Activated naive CD8-positive, alpha-beta T cell treated with anti-CD3 and anti-CD28 coated beads, Interleukin-2, amount 50 U/mL, for 24 hours (primary cell): ENCODE results near the gene MOB4.
A peak's percentile ranks its signal among the peaks of the same experiment; 100 is the strongest.
"Not testable (repeated sequence)": the region's sequence is repeated elsewhere in the genome, so short reads cannot be mapped to it uniquely, and the experiment has no call there.

Experiments
- ATAC-seq: fragments of 150-1000 bp; cut with Tn5 transposase; one replicate; pipeline ENCODE4 v1.10.0; 2021
- DNase-seq: peaks from one replicate; pipeline ENCODE4 v3.0.0; 2021
- H3K27ac Mint-ChIP-seq: one replicate; pipeline ENCODE4 v1.8.0; 2021; ENCODE audit warnings: mild to moderate bottlenecking, mixed read lengths
- H3K27me3 Mint-ChIP-seq: one replicate; pipeline ENCODE4 v1.8.0; 2021; ENCODE audit warnings: mixed read lengths
- H3K36me3 Mint-ChIP-seq: one replicate; pipeline ENCODE4 v1.8.0; 2021; ENCODE audit warnings: low read depth, mixed read lengths
- H3K4me1 Mint-ChIP-seq: one replicate; pipeline ENCODE4 v1.8.0; 2021; ENCODE audit warnings: mixed read lengths
- H3K4me3 Mint-ChIP-seq: one replicate; pipeline ENCODE4 v1.8.0; 2021; ENCODE audit warnings: mild to moderate bottlenecking, moderate library complexity, mixed read lengths
- H3K9me3 Mint-ChIP-seq: one replicate; pipeline ENCODE4 v1.8.0; 2021; ENCODE audit warnings: mixed read lengths

The MOB4 gene

GRCh38 chr2:197548582-197548981 lies 32.7 kb downstream of the MOB4 start:
- Mint-ChIP-seq H3K4me1 (peaks cover 2% of the 10 kb centered on the region), H3K4me3 (no peak overlapping the region), H3K27me3 (no peaks in the 10 kb centered on the region), H3K36me3 (peaks cover 29% of the 10 kb centered on the region), H3K27ac (no peak overlapping the region), H3K9me3 (no peaks in the 10 kb centered on the region)
- ATAC-seq, result no peak
- DNase-seq, result no peak

GRCh38 chr2:197551260-197551659 lies 35.4 kb downstream of the MOB4 start:
- not testable (repeated sequence) for H3K9me3 Mint-ChIP-seq, H3K27me3 Mint-ChIP-seq, DNase-seq, ATAC-seq, H3K27ac Mint-ChIP-seq, H3K4me3 Mint-ChIP-seq, H3K4me1 Mint-ChIP-seq
- peaks cover 26% of the 10 kb centered on the region for H3K36me3 Mint-ChIP-seq

- H3K4me1 Mint-ChIP-seq, result peaks cover 3% of the 10 kb centered on the region
- no peaks in the 10 kb centered on the region for H3K9me3 Mint-ChIP-seq
- no peak overlapping the region for H3K4me3 Mint-ChIP-seq
- H3K27ac Mint-ChIP-seq, result no peak overlapping the region
- DNase-seq (no peak), ATAC-seq (no peak)
- H3K36me3 Mint-ChIP-seq, result peaks cover 20% of the 10 kb centered on the region
- no peaks in the 10 kb centered on the region for H3K27me3 Mint-ChIP-seq
These were observed 39.6 kb downstream of the MOB4 start for GRCh38 chr2:197555467-197555866.

GRCh38 chr2:197556456-197556855 lies 40.6 kb downstream of the MOB4 start:
- Mint-ChIP-seq H3K9me3 (no peaks in the 10 kb centered on the region), H3K27me3 (no peaks in the 10 kb centered on the region), H3K4me3 (no peak overlapping the region), H3K36me3 (peaks cover 17% of the 10 kb centered on the region), H3K27ac (peak overlapping the region; percentile 73), H3K4me1 (peaks cover 3% of the 10 kb centered on the region)
- ATAC-seq (no peak), DNase-seq (no peak)

GRCh38 chr2:197558393-197558792 lies 42.5 kb downstream of the MOB4 start:
- H3K36me3 Mint-ChIP-seq, result peaks cover 22% of the 10 kb centered on the region
- ATAC-seq, result no peak
- peaks cover 3% of the 10 kb centered on the region for H3K4me1 Mint-ChIP-seq

GRCh38 chr2:197559681-197560080 lies 43.8 kb downstream of the MOB4 start:
- peaks cover 26% of the 10 kb centered on the region for H3K36me3 Mint-ChIP-seq
- H3K4me1 Mint-ChIP-seq, result peaks cover 3% of the 10 kb centered on the region
- no peaks in the 10 kb centered on the region for H3K27me3 Mint-ChIP-seq
- DNase-seq (no peak), ATAC-seq (no peak)
- no peak overlapping the region for H3K4me3 Mint-ChIP-seq
- H3K9me3 Mint-ChIP-seq, result no peaks in the 10 kb centered on the region
- no peak overlapping the region for H3K27ac Mint-ChIP-seq

More at GRCh38 chr2:197558393-197558792, 42.5 kb downstream of the MOB4 start:
- H3K4me3 Mint-ChIP-seq, result no peak overlapping the region
- DNase-seq, result no peak
- H3K27ac Mint-ChIP-seq, result no peak overlapping the region
- no peaks in the 10 kb centered on the region for H3K27me3 Mint-ChIP-seq
- no peaks in the 10 kb centered on the region for H3K9me3 Mint-ChIP-seq

- no peaks in the 10 kb centered on the region for H3K9me3 Mint-ChIP-seq
- DNase-seq (no peak), ATAC-seq (no peak)
- no peaks in the 10 kb centered on the region for H3K27me3 Mint-ChIP-seq
- H3K27ac Mint-ChIP-seq, result no peak overlapping the region
- H3K4me1 Mint-ChIP-seq, result peaks cover 3% of the 10 kb centered on the region
- H3K36me3 Mint-ChIP-seq, result peaks cover 27% of the 10 kb centered on the region
- no peak overlapping the region for H3K4me3 Mint-ChIP-seq
These were observed 44.3 kb downstream of the MOB4 start for GRCh38 chr2:197560146-197560665.

GRCh38 chr2:197571627-197572271 lies 55.9 kb downstream of the MOB4 start:
- Mint-ChIP-seq H3K9me3 (peaks cover 15% of the 10 kb centered on the region), H3K4me1 (no peaks in the 10 kb centered on the region), H3K27ac (no peak overlapping the region), H3K36me3 (peaks cover 25% of the 10 kb centered on the region), H3K27me3 (no peaks in the 10 kb centered on the region), H3K4me3 (no peak overlapping the region)
- no peak for DNase-seq
- ATAC-seq, result no peak

GRCh38 chr2:197573608-197574007 lies 57.7 kb downstream of the MOB4 start:
- H3K4me3 Mint-ChIP-seq, result no peak overlapping the region
- H3K27me3 Mint-ChIP-seq, result no peaks in the 10 kb centered on the region
- H3K27ac Mint-ChIP-seq, result no peak overlapping the region
- ATAC-seq, result no peak
- DNase-seq, result no peak
- H3K9me3 Mint-ChIP-seq, result peaks cover 15% of the 10 kb centered on the region
- peaks cover 21% of the 10 kb centered on the region for H3K36me3 Mint-ChIP-seq
- H3K4me1 Mint-ChIP-seq, result no peaks in the 10 kb centered on the region

GRCh38 chr2:197575987-197576386 lies 60.1 kb downstream of the MOB4 start:
- DNase-seq, result no peak
- Mint-ChIP-seq H3K9me3 (peaks cover 15% of the 10 kb centered on the region), H3K27me3 (no peaks in the 10 kb centered on the region), H3K4me3 (no peak overlapping the region), H3K4me1 (no peaks in the 10 kb centered on the region), H3K27ac (no peak overlapping the region), H3K36me3 (peaks cover 21% of the 10 kb centered on the region)
- no peak for ATAC-seq

- Mint-ChIP-seq H3K4me1 (no peaks in the 10 kb centered on the region), H3K36me3 (peaks cover 21% of the 10 kb centered on the region), H3K4me3 (no peak overlapping the region), H3K27me3 (no peaks in the 10 kb centered on the region), H3K27ac (no peak overlapping the region), H3K9me3 (peaks cover 15% of the 10 kb centered on the region)
- DNase-seq (no peak), ATAC-seq (no peak)
These were observed 60.8 kb downstream of the MOB4 start for GRCh38 chr2:197576631-197577030.

GRCh38 chr2:197577446-197577845 lies 61.6 kb downstream of the MOB4 start:
- no peaks in the 10 kb centered on the region for H3K27me3 Mint-ChIP-seq
- no peak overlapping the region for H3K27ac Mint-ChIP-seq

GRCh38 chr2:197578294-197578693 lies 62.4 kb downstream of the MOB4 start:
- not testable (repeated sequence) for H3K27ac Mint-ChIP-seq, H3K9me3 Mint-ChIP-seq, H3K27me3 Mint-ChIP-seq, ATAC-seq, H3K4me3 Mint-ChIP-seq, DNase-seq, H3K4me1 Mint-ChIP-seq
- peaks cover 11% of the 10 kb centered on the region for H3K36me3 Mint-ChIP-seq

More at GRCh38 chr2:197577446-197577845, 61.6 kb downstream of the MOB4 start:
- Mint-ChIP-seq H3K9me3 (peaks cover 12% of the 10 kb centered on the region), H3K36me3 (peaks cover 17% of the 10 kb centered on the region), H3K4me3 (no peak overlapping the region), H3K4me1 (no peaks in the 10 kb centered on the region)
- ATAC-seq (no peak), DNase-seq (no peak)

- not testable (repeated sequence) for H3K4me3 Mint-ChIP-seq, H3K36me3 Mint-ChIP-seq, H3K27ac Mint-ChIP-seq, H3K9me3 Mint-ChIP-seq, DNase-seq, H3K27me3 Mint-ChIP-seq, H3K4me1 Mint-ChIP-seq, ATAC-seq
These were observed 64.3 kb downstream of the MOB4 start for GRCh38 chr2:197580166-197580565.

GRCh38 chr2:197587255-197587654 lies 71.4 kb downstream of the MOB4 start:
- not testable (repeated sequence) for H3K4me1 Mint-ChIP-seq, H3K9me3 Mint-ChIP-seq, ATAC-seq, DNase-seq, H3K36me3 Mint-ChIP-seq, H3K27ac Mint-ChIP-seq, H3K4me3 Mint-ChIP-seq
- H3K27me3 Mint-ChIP-seq, result peaks cover 11% of the 10 kb centered on the region
